GM12891 (cell line): Measurements from ENCODE around the gene CHST4.

ENCODE experiments used
- POLR2A ChIP-seq: IDR thresholded peaks from 2 replicates; pipeline ENCODE4 v1.6.1; 2011; ENCODE audit warnings: low read depth, low read length, control low read depth
- POLR2AphosphoS5 ChIP-seq: IDR thresholded peaks from 2 replicates; pipeline ENCODE4 v1.6.1; 2011; ENCODE audit warnings: low read depth, low read length, control low read depth
- TAF1 ChIP-seq: IDR thresholded peaks from 2 replicates; pipeline ENCODE4 v1.6.1; 2011; ENCODE audit warnings: low read depth, low read length, control low read depth

GRCh38 chr16:71542377-71542776 lies 16.2 kb downstream of the CHST4 start:
- no peak for TF ChIP-seq POLR2A
- TF ChIP-seq POLR2AphosphoS5 = no peak
- no peak for TF ChIP-seq TAF1
